Measurements from ENCODE around the gene POTEF.
"Not testable (repeated sequence)": the region's sequence is repeated elsewhere in the genome, so short reads cannot be mapped to it uniquely, and the experiment has no call there.

The POTEF gene

GRCh38 chr2:130127726-130128125, 1.3 kb downstream of the POTEF start:
- H3K27me3 ChIP-seq (ENCODE audit: insufficient read depth, low read length, poor library complexity); H3K36me3 ChIP-seq (ENCODE audit: control insufficient read depth, insufficient read depth, low read length); H3K79me1 ChIP-seq (ENCODE audit: low read length); H3K79me2 ChIP-seq (ENCODE audit: control insufficient read depth, insufficient read depth, low read length); H2BK5ac ChIP-seq (ENCODE audit: low read length); H2BK120ac ChIP-seq (ENCODE audit: low read depth, low read length); H3K27ac ChIP-seq (ENCODE audit: low read depth, low read length); DNase-seq; H4K5ac ChIP-seq (ENCODE audit: low read length); H3K4me3 ChIP-seq (ENCODE audit: low read length); H3K4ac ChIP-seq (ENCODE audit: low read depth, low read length); H3K56ac ChIP-seq (ENCODE audit: low read length); H4K8ac ChIP-seq (ENCODE audit: low read depth, low read length); H3K4me1 ChIP-seq (ENCODE audit: control insufficient read depth, low read depth, low read length); H3K9ac ChIP-seq (ENCODE audit: low read length); H3K18ac ChIP-seq (ENCODE audit: low read length); H2AK5ac ChIP-seq (ENCODE audit: low read length); H3K23ac ChIP-seq (ENCODE audit: low read length); H2BK15ac ChIP-seq (replicated peaks; ENCODE audit: low read depth); H3K4me2 ChIP-seq (ENCODE audit: low read length): not testable (repeated sequence)
- no CpG with 5 or more reads among the region's 9 CpGs for WGBS (ENCODE audit: extremely low coverage, insufficient coverage, low lambda C conversion rate)

GRCh38 chr2:130120924-130121323, 8.1 kb downstream of the POTEF start:
- H2BK5ac ChIP-seq (ENCODE audit: low read length); H3K4me1 ChIP-seq (ENCODE audit: control insufficient read depth, low read depth, low read length); H3K56ac ChIP-seq (ENCODE audit: low read length); H3K4ac ChIP-seq (ENCODE audit: low read depth, low read length); H2AK5ac ChIP-seq (ENCODE audit: low read length); H3K4me2 ChIP-seq (ENCODE audit: low read length); H3K27me3 ChIP-seq (ENCODE audit: insufficient read depth, low read length, poor library complexity); H3K79me2 ChIP-seq (ENCODE audit: control insufficient read depth, insufficient read depth, low read length); H3K9ac ChIP-seq (ENCODE audit: low read length); DNase-seq; H3K36me3 ChIP-seq (ENCODE audit: control insufficient read depth, insufficient read depth, low read length); H3K79me1 ChIP-seq (ENCODE audit: low read length); H3K18ac ChIP-seq (ENCODE audit: low read length); H3K4me3 ChIP-seq (ENCODE audit: low read length); H2BK15ac ChIP-seq (replicated peaks; ENCODE audit: low read depth); H2BK120ac ChIP-seq (ENCODE audit: low read depth, low read length); H3K27ac ChIP-seq (ENCODE audit: low read depth, low read length); H4K5ac ChIP-seq (ENCODE audit: low read length); H4K8ac ChIP-seq (ENCODE audit: low read depth, low read length); H3K23ac ChIP-seq (ENCODE audit: low read length): not testable (repeated sequence)
- no CpG with 5 or more reads among the region's 45 CpGs for WGBS (ENCODE audit: extremely low coverage, insufficient coverage, low lambda C conversion rate)

- not testable (repeated sequence) for H3K4me2 ChIP-seq (ENCODE audit: low read length); H3K4me1 ChIP-seq (ENCODE audit: control insufficient read depth, low read depth, low read length); H4K5ac ChIP-seq (ENCODE audit: low read length); H3K79me2 ChIP-seq (ENCODE audit: control insufficient read depth, insufficient read depth, low read length); H3K27me3 ChIP-seq (ENCODE audit: insufficient read depth, low read length, poor library complexity); H3K18ac ChIP-seq (ENCODE audit: low read length); H3K56ac ChIP-seq (ENCODE audit: low read length); H4K8ac ChIP-seq (ENCODE audit: low read depth, low read length); H2BK5ac ChIP-seq (ENCODE audit: low read length); H2BK15ac ChIP-seq (replicated peaks; ENCODE audit: low read depth); H3K36me3 ChIP-seq (ENCODE audit: control insufficient read depth, insufficient read depth, low read length); H3K4me3 ChIP-seq (ENCODE audit: low read length); DNase-seq; H3K9ac ChIP-seq (ENCODE audit: low read length); H2BK120ac ChIP-seq (ENCODE audit: low read depth, low read length); H3K79me1 ChIP-seq (ENCODE audit: low read length); H3K27ac ChIP-seq (ENCODE audit: low read depth, low read length); H3K4ac ChIP-seq (ENCODE audit: low read depth, low read length); H3K23ac ChIP-seq (ENCODE audit: low read length); H2AK5ac ChIP-seq (ENCODE audit: low read length)
- no CpG with 5 or more reads among the region's 8 CpGs for WGBS (ENCODE audit: extremely low coverage, insufficient coverage, low lambda C conversion rate)
Observed at GRCh38 chr2:130102597-130103363, 26.2 kb downstream of the POTEF start.

- H2BK15ac ChIP-seq (replicated peaks; ENCODE audit: low read depth); H3K4me1 ChIP-seq (ENCODE audit: control insufficient read depth, low read depth, low read length); H3K79me2 ChIP-seq (ENCODE audit: control insufficient read depth, insufficient read depth, low read length); H3K56ac ChIP-seq (ENCODE audit: low read length); H3K27me3 ChIP-seq (ENCODE audit: insufficient read depth, low read length, poor library complexity); H4K5ac ChIP-seq (ENCODE audit: low read length); H2BK5ac ChIP-seq (ENCODE audit: low read length); H3K4me2 ChIP-seq (ENCODE audit: low read length); H2AK5ac ChIP-seq (ENCODE audit: low read length); H3K9ac ChIP-seq (ENCODE audit: low read length); H4K8ac ChIP-seq (ENCODE audit: low read depth, low read length); H3K36me3 ChIP-seq (ENCODE audit: control insufficient read depth, insufficient read depth, low read length); H3K4ac ChIP-seq (ENCODE audit: low read depth, low read length); H3K79me1 ChIP-seq (ENCODE audit: low read length); DNase-seq; H3K18ac ChIP-seq (ENCODE audit: low read length); H3K23ac ChIP-seq (ENCODE audit: low read length); H3K27ac ChIP-seq (ENCODE audit: low read depth, low read length); H2BK120ac ChIP-seq (ENCODE audit: low read depth, low read length); H3K4me3 ChIP-seq (ENCODE audit: low read length): not testable (repeated sequence)
- no CpG with 5 or more reads among the region's 5 CpGs for WGBS (ENCODE audit: extremely low coverage, insufficient coverage, low lambda C conversion rate)
Observed at GRCh38 chr2:130062645-130063044, 66.4 kb downstream of the POTEF start.

GRCh38 chr2:130059982-130060381, 69.0 kb downstream of the POTEF start:
- H3K4me3 ChIP-seq (ENCODE audit: low read length); H3K4me2 ChIP-seq (ENCODE audit: low read length); H4K5ac ChIP-seq (ENCODE audit: low read length); H3K23ac ChIP-seq (ENCODE audit: low read length); H2AK5ac ChIP-seq (ENCODE audit: low read length); H3K9ac ChIP-seq (ENCODE audit: low read length); H3K79me2 ChIP-seq (ENCODE audit: control insufficient read depth, insufficient read depth, low read length); H3K4me1 ChIP-seq (ENCODE audit: control insufficient read depth, low read depth, low read length); H3K56ac ChIP-seq (ENCODE audit: low read length); DNase-seq; H3K4ac ChIP-seq (ENCODE audit: low read depth, low read length); H3K18ac ChIP-seq (ENCODE audit: low read length); H2BK120ac ChIP-seq (ENCODE audit: low read depth, low read length); H2BK5ac ChIP-seq (ENCODE audit: low read length); H3K79me1 ChIP-seq (ENCODE audit: low read length); H3K27me3 ChIP-seq (ENCODE audit: insufficient read depth, low read length, poor library complexity); H3K36me3 ChIP-seq (ENCODE audit: control insufficient read depth, insufficient read depth, low read length); H3K27ac ChIP-seq (ENCODE audit: low read depth, low read length); H2BK15ac ChIP-seq (replicated peaks; ENCODE audit: low read depth); H4K8ac ChIP-seq (ENCODE audit: low read depth, low read length): not testable (repeated sequence)
- no CpG with 5 or more reads among the region's 10 CpGs for WGBS (ENCODE audit: extremely low coverage, insufficient coverage, low lambda C conversion rate)

GRCh38 chr2:130056336-130056735, 72.7 kb downstream of the POTEF start:
- not testable (repeated sequence) for H3K36me3 ChIP-seq (ENCODE audit: control insufficient read depth, insufficient read depth, low read length); H2BK5ac ChIP-seq (ENCODE audit: low read length); H2AK5ac ChIP-seq (ENCODE audit: low read length); H3K4me2 ChIP-seq (ENCODE audit: low read length); H3K23ac ChIP-seq (ENCODE audit: low read length); DNase-seq; H3K4ac ChIP-seq (ENCODE audit: low read depth, low read length); H4K5ac ChIP-seq (ENCODE audit: low read length); H3K79me1 ChIP-seq (ENCODE audit: low read length); H2BK15ac ChIP-seq (replicated peaks; ENCODE audit: low read depth); H3K4me3 ChIP-seq (ENCODE audit: low read length); H3K18ac ChIP-seq (ENCODE audit: low read length); H3K9ac ChIP-seq (ENCODE audit: low read length); H4K8ac ChIP-seq (ENCODE audit: low read depth, low read length); H3K4me1 ChIP-seq (ENCODE audit: control insufficient read depth, low read depth, low read length); H3K79me2 ChIP-seq (ENCODE audit: control insufficient read depth, insufficient read depth, low read length); H3K27me3 ChIP-seq (ENCODE audit: insufficient read depth, low read length, poor library complexity); H3K56ac ChIP-seq (ENCODE audit: low read length); H3K27ac ChIP-seq (ENCODE audit: low read depth, low read length); H2BK120ac ChIP-seq (ENCODE audit: low read depth, low read length)
- WGBS (ENCODE audit: extremely low coverage, insufficient coverage, low lambda C conversion rate): no CpG with 5 or more reads among the region's 7 CpGs
